ENCODE data around the gene HS6ST3. TPM values are rescaled to one million over a fixed set of nuclear protein-coding genes. Genes with fewer than 3 reads are reported as not detected.

HS6ST3 gene
- total and polyA plus RNA-seq, 2 of the 13 experiments (the other 11 are each of a cell fraction or from before 2014, with no cell fraction given) = not detected

GRCh38 chr13:96551546-96551945, 461.6 kb downstream of the HS6ST3 start:
- peak; percentile 64 for ATAC-seq
- CTCF ChIA-PET (ENCODE audit: low intra/inter-chr PET ratio, low total read pairs) = no interaction called here

GRCh38 chr13:96552559-96552958, 462.7 kb downstream of the HS6ST3 start:
- ChIA-PET CTCF (ENCODE audit: low intra/inter-chr PET ratio, low total read pairs) (no interaction called here), POLR2A (no interaction called here)
- no peaks in the 10 kb centered on the region for H3K36me3 ChIP-seq (replicated peaks in 1 of 2; ENCODE audit: control insufficient read depth in 1 of 2, insufficient read depth in 2 of 2, low read length in 2 of 2)
- intact Hi-C loops (cut with micrococcal nuclease; ENCODE audit: unreplicated experiment) = no loop called here
- DNase-seq (ENCODE audit: low spot score) (no peak), ATAC-seq (no peak), FAIRE-seq (no peak)
- no peaks in the 10 kb centered on the region for H4K20me1 ChIP-seq (ENCODE audit: insufficient read depth, low read length)
- no peak overlapping the region for H3K27ac ChIP-seq (ENCODE audit: extremely low read length, insufficient read depth, low read length)
- no peaks in the 10 kb centered on the region for H3K27me3 ChIP-seq (ENCODE audit: control insufficient read depth in 1 of 2, insufficient read depth in 2 of 2, low read length in 2 of 2)
- BruUV-seq (replicated peaks) = no TSS peak
- H3K4me3 ChIP-seq (replicated peaks in 1 of 3; ENCODE audit: insufficient read depth in 1 of 3, low read depth in 2 of 3, low read length in 3 of 3) = no peak overlapping the region
- 0% methylated on average over 2 of the region's 2 CpGs for WGBS (ENCODE audit: low lambda C conversion rate)
- H3K9me3 ChIP-seq (ENCODE audit: low read length) = no peaks in the 10 kb centered on the region
- in situ Hi-C loops (cut with HindIII; ENCODE audit: extremely low pct_ligation_motif_present, low pct_unique_long_range_greater_than_20kb) = no loop called here
- H2AFZ ChIP-seq (ENCODE audit: low read length) = no peak overlapping the region
- no peaks in the 10 kb centered on the region for H3K79me2 ChIP-seq (ENCODE audit: insufficient read depth, low read length)
- H3K4me2 ChIP-seq (ENCODE audit: low read depth, low read length) = no peak overlapping the region
- 0 out of 2 replicates have a peak, but pooled peaks cover 6% of the 10 kb centered on the region for H3K4me1 ChIP-seq (ENCODE audit: insufficient read depth, low read length)
- no peak overlapping the region for H3K9ac ChIP-seq (ENCODE audit: insufficient read depth, low read depth, low read length)
- no peak for TF ChIP-seq MAF1 (CRISPR knock-in tag; IDR thresholded peaks at IDR 0.05; ENCODE audit: borderline replicate concordance)
- TF ChIP-seq GABPA (IDR thresholded peaks at IDR 0.05; ENCODE audit: low read depth, low read length) = no peak
- no peak for TF ChIP-seq GABPA (CRISPR knock-in tag; IDR thresholded peaks at IDR 0.05; ENCODE audit: low read depth)
- TF ChIP-seq MYC (CRISPR knock-in tag; IDR thresholded peaks at IDR 0.05; ENCODE audit: borderline replicate concordance) = no peak
- no peak for TF ChIP-seq FOXA1 (IDR thresholded peaks at IDR 0.05)
- no peak for TF ChIP-seq FOXA1 (CRISPR knock-in tag; IDR thresholded peaks at IDR 0.05)
- no peak for TF ChIP-seq FOSL2 (CRISPR knock-in tag; IDR thresholded peaks at IDR 0.05)
- TF ChIP-seq, protein P1, sequence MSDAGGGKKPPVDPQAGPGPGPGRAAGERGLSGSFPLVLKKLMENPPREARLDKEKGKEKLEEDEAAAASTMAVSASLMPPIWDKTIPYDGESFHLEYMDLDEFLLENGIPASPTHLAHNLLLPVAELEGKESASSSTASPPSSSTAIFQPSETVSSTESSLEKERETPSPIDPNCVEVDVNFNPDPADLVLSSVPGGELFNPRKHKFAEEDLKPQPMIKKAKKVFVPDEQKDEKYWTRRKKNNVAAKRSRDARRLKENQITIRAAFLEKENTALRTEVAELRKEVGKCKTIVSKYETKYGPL (CRISPR knock-in tag; IDR thresholded peaks at IDR 0.05) = no peak
- TF ChIP-seq ZNF343 (CRISPR knock-in tag; IDR thresholded peaks at IDR 0.05) = no peak
- no peak for TF ChIP-seq LBX2 (CRISPR knock-in tag; IDR thresholded peaks at IDR 0.05; ENCODE audit: borderline replicate concordance)
- TF ChIP-seq, protein P2, sequence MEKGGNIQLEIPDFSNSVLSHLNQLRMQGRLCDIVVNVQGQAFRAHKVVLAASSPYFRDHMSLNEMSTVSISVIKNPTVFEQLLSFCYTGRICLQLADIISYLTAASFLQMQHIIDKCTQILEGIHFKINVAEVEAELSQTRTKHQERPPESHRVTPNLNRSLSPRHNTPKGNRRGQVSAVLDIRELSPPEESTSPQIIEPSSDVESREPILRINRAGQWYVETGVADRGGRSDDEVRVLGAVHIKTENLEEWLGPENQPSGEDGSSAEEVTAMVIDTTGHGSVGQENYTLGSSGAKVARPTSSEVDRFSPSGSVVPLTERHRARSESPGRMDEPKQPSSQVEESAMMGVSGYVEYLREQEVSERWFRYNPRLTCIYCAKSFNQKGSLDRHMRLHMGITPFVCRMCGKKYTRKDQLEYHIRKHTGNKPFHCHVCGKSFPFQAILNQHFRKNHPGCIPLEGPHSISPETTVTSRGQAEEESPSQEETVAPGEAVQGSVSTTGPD (CRISPR knock-in tag; IDR thresholded peaks at IDR 0.05) = no peak

More at GRCh38 chr13:96551546-96551945, 461.6 kb downstream of the HS6ST3 start:
- POLR2A ChIA-PET = no interaction called here
- Histone ChIP-seq H3K9ac (ENCODE audit: insufficient read depth, low read depth, low read length) (no peak overlapping the region), H3K36me3 (replicated peaks in 1 of 2; ENCODE audit: control insufficient read depth in 1 of 2, insufficient read depth in 2 of 2, low read length in 2 of 2) (no peaks in the 10 kb centered on the region), H2AFZ (ENCODE audit: low read length) (no peak overlapping the region), H4K20me1 (ENCODE audit: insufficient read depth, low read length) (no peaks in the 10 kb centered on the region), H3K79me2 (ENCODE audit: insufficient read depth, low read length) (no peaks in the 10 kb centered on the region), H3K4me1 (ENCODE audit: insufficient read depth, low read length) (0 out of 2 replicates have a peak, but pooled peaks cover 6% of the 10 kb centered on the region), H3K9me3 (ENCODE audit: low read length) (no peaks in the 10 kb centered on the region), H3K27ac (ENCODE audit: extremely low read length, insufficient read depth, low read length) (no peak overlapping the region), H3K4me3 (replicated peaks in 1 of 3; ENCODE audit: insufficient read depth in 1 of 3, low read depth in 2 of 3, low read length in 3 of 3) (no peak overlapping the region), H3K4me2 (ENCODE audit: low read depth, low read length) (no peak overlapping the region), H3K27me3 (ENCODE audit: control insufficient read depth in 1 of 2, insufficient read depth in 2 of 2, low read length in 2 of 2) (no peaks in the 10 kb centered on the region)
- FAIRE-seq (no peak), DNase-seq (ENCODE audit: low spot score) (no peak)
- intact Hi-C loops (cut with micrococcal nuclease; ENCODE audit: unreplicated experiment) (no loop called here), in situ Hi-C loops (cut with HindIII; ENCODE audit: extremely low pct_ligation_motif_present, low pct_unique_long_range_greater_than_20kb) (no loop called here)
- WGBS (ENCODE audit: low lambda C conversion rate) = 4% methylated on average over 4 of the region's 5 CpGs
- no peak for TF ChIP-seq TCF12 (IDR thresholded peaks at IDR 0.05)
- no peak for TF ChIP-seq TCF12 (CRISPR knock-in tag; IDR thresholded peaks at IDR 0.05)
- TF ChIP-seq, protein P3, sequence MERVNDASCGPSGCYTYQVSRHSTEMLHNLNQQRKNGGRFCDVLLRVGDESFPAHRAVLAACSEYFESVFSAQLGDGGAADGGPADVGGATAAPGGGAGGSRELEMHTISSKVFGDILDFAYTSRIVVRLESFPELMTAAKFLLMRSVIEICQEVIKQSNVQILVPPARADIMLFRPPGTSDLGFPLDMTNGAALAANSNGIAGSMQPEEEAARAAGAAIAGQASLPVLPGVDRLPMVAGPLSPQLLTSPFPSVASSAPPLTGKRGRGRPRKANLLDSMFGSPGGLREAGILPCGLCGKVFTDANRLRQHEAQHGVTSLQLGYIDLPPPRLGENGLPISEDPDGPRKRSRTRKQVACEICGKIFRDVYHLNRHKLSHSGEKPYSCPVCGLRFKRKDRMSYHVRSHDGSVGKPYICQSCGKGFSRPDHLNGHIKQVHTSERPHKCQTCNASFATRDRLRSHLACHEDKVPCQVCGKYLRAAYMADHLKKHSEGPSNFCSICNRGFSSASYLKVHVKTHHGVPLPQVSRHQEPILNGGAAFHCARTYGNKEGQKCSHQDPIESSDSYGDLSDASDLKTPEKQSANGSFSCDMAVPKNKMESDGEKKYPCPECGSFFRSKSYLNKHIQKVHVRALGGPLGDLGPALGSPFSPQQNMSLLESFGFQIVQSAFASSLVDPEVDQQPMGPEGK (CRISPR knock-in tag; IDR thresholded peaks at IDR 0.05) = 0 out of 2 replicates have a peak, but pooled peaks have one; percentile 12
- TF ChIP-seq SMAD1 (CRISPR knock-in tag; IDR thresholded peaks at IDR 0.05; ENCODE audit: borderline replicate concordance, low read depth) = no peak
- no peak for TF ChIP-seq ZNF326 (CRISPR knock-in tag; IDR thresholded peaks at IDR 0.05; ENCODE audit: borderline replicate concordance)
- TF ChIP-seq AGO2 (optimal IDR thresholded peaks at IDR 0.05; ENCODE audit: low read depth, low read length) = no peak
- no peak for TF ChIP-seq ZNF3 (CRISPR knock-in tag; IDR thresholded peaks at IDR 0.05)
- TF ChIP-seq FOXP1 (IDR thresholded peaks at IDR 0.05) = no peak
- peak; percentile 46; the same call in 1 of the 2 replicates for TF ChIP-seq FOXP1 (CRISPR knock-in tag; IDR thresholded peaks at IDR 0.05)
- no peak for TF ChIP-seq HNRNPUL1 (IDR thresholded peaks at IDR 0.05; ENCODE audit: low read depth, low read length)
- BruUV-seq (replicated peaks) = no TSS peak
